Stimulated activated effector memory CD8-positive, alpha-beta T cell treated with anti-CD3 and anti-CD28 coated beads, Interleukin-12 subunit alpha, Interleukin-12 subunit beta, amount 100 ng/mL, for 72 hours (primary cell): Measurements from ENCODE around the gene BAZ1B.
"Not testable (repeated sequence)": the region's sequence is repeated elsewhere in the genome, so short reads cannot be mapped to it uniquely, and the experiment has no call there.

Experiments used
- ATAC-seq: fragments of 150-1000 bp; cut with Tn5 transposase; 2 replicates; pipeline ENCODE4 v1.10.0; 2021
- DNase-seq, 2 donors: peaks; one replicate each; pipeline ENCODE4 v3.0.0; 2021 to 2022; ENCODE audit warnings: low spot score in 2 of 2
- H3K27ac Mint-ChIP-seq: one replicate; pipeline ENCODE4 v1.8.0; 2022; ENCODE audit warnings: mild to moderate bottlenecking, mixed read lengths
- H3K36me3 Mint-ChIP-seq: one replicate; pipeline ENCODE4 v1.8.0; 2022; ENCODE audit warnings: mild to moderate bottlenecking, mixed read lengths
- H3K4me1 Mint-ChIP-seq: one replicate; pipeline ENCODE4 v1.8.0; 2022; ENCODE audit warnings: mixed read lengths
- H3K4me3 Mint-ChIP-seq: one replicate; pipeline ENCODE4 v1.8.0; 2022; ENCODE audit warnings: mild to moderate bottlenecking, mixed read lengths
- H3K9me3 Mint-ChIP-seq: one replicate; pipeline ENCODE4 v1.8.0; 2022; ENCODE audit warnings: mixed read lengths

BAZ1B gene

GRCh38 chr7:73487486-73487885 lies 34.6 kb downstream of the BAZ1B start:
- DNase-seq (no peak), ATAC-seq (no peak)
- Mint-ChIP-seq H3K4me1 (peaks cover 10% of the 10 kb centered on the region), H3K9me3 (no peaks in the 10 kb centered on the region), H3K27ac (peak overlapping the region; percentile 80), H3K4me3 (no peak overlapping the region), H3K36me3 (peaks cover 100% of the 10 kb centered on the region)

DNA sequence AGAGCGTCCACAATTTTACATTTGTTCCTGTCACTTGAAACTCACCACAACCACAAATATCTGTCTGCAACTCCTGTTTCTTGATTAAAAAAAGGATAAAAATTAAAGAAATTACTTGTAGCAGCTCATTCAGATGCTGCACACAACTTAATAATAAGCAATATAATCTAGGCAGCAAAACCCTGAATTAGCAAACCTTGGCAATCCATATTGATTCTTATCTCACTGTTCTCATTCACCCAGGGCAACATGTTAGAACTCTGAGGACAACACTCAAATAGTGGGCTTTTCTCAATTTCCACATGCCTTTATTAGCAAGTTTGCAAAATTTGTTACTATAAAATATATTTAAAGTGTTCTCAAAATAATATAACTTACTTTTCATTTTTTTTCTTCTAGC lies 38.9 kb downstream of the BAZ1B start:
- Mint-ChIP-seq H3K27ac (peak overlapping the region; percentile 69), H3K4me3 (no peak overlapping the region), H3K4me1 (peaks cover 27% of the 10 kb centered on the region), H3K36me3 (peaks cover 99% of the 10 kb centered on the region), H3K9me3 (no peaks in the 10 kb centered on the region)
- DNase-seq (no peak), ATAC-seq (no peak)

GRCh38 chr7:73482746-73483145 lies 39.3 kb downstream of the BAZ1B start:
- ATAC-seq (no peak), DNase-seq (no peak)
- Mint-ChIP-seq H3K27ac (no peak overlapping the region), H3K36me3 (peaks cover 99% of the 10 kb centered on the region), H3K4me3 (no peak overlapping the region), H3K4me1 (peaks cover 29% of the 10 kb centered on the region), H3K9me3 (no peaks in the 10 kb centered on the region)

- not testable (repeated sequence) for H3K27ac Mint-ChIP-seq, DNase-seq, ATAC-seq, H3K4me3 Mint-ChIP-seq, H3K9me3 Mint-ChIP-seq
- peaks cover 99% of the 10 kb centered on the region for H3K36me3 Mint-ChIP-seq
- peaks cover 38% of the 10 kb centered on the region for H3K4me1 Mint-ChIP-seq
These were observed 40.6 kb downstream of the BAZ1B start for GRCh38 chr7:73481521-73481920.

GRCh38 chr7:73478549-73478948 lies 43.5 kb downstream of the BAZ1B start:
- H3K4me1 Mint-ChIP-seq = peaks cover 42% of the 10 kb centered on the region
- ATAC-seq (no peak), DNase-seq (no peak)

GRCh38 chr7:73477376-73477775 lies 44.7 kb downstream of the BAZ1B start:
- Mint-ChIP-seq H3K4me3 (no peak overlapping the region), H3K27ac (peak overlapping the region; percentile 30), H3K4me1 (peaks cover 40% of the 10 kb centered on the region), H3K9me3 (no peaks in the 10 kb centered on the region), H3K36me3 (peaks cover 99% of the 10 kb centered on the region)
- ATAC-seq (no peak), DNase-seq (no peak)

More at GRCh38 chr7:73478549-73478948, 43.5 kb downstream of the BAZ1B start:
- H3K9me3 Mint-ChIP-seq = no peaks in the 10 kb centered on the region
- H3K27ac Mint-ChIP-seq = peak overlapping the region; percentile 30
- H3K4me3 Mint-ChIP-seq = no peak overlapping the region
- H3K36me3 Mint-ChIP-seq = peaks cover 99% of the 10 kb centered on the region

- peaks cover 7% of the 10 kb centered on the region for H3K4me1 Mint-ChIP-seq
- peaks cover 100% of the 10 kb centered on the region for H3K36me3 Mint-ChIP-seq
- H3K27ac Mint-ChIP-seq = no peak overlapping the region
- no peak overlapping the region for H3K4me3 Mint-ChIP-seq
- H3K9me3 Mint-ChIP-seq = no peaks in the 10 kb centered on the region
- DNase-seq = no peak
- no peak for ATAC-seq
These were observed 51.9 kb downstream of the BAZ1B start for GRCh38 chr7:73470208-73470607.

- not testable (repeated sequence) for H3K4me1 Mint-ChIP-seq, H3K9me3 Mint-ChIP-seq, DNase-seq, ATAC-seq, H3K4me3 Mint-ChIP-seq
- H3K36me3 Mint-ChIP-seq = peaks cover 100% of the 10 kb centered on the region
- H3K27ac Mint-ChIP-seq = peak overlapping the region; percentile 19
These were observed 55.0 kb downstream of the BAZ1B start for GRCh38 chr7:73467046-73467445.

DNA sequence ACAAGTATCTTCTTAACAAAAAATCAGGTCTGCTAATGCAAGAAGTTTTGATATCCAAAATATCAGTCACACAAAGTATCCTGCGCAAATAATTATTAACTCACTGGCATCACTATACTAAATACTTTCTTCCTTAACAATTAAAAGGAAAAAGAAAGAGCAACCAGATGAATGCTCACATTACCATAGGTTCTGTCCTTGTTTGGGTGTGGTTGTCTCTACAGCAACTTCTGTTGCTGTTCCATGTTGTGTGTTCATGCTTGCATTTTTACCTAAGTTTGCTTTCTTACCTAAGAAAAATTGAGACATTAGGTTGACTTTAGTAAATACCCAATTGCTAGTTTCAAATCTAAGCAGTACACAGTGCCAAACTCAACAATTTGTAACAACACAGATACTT lies 56.0 kb downstream of the BAZ1B start:
- no peak for DNase-seq
- Mint-ChIP-seq H3K4me3 (no peak overlapping the region), H3K27ac (no peak overlapping the region), H3K4me1 (no peaks in the 10 kb centered on the region), H3K36me3 (peaks cover 100% of the 10 kb centered on the region), H3K9me3 (no peaks in the 10 kb centered on the region)
- ATAC-seq = no peak

DNA sequence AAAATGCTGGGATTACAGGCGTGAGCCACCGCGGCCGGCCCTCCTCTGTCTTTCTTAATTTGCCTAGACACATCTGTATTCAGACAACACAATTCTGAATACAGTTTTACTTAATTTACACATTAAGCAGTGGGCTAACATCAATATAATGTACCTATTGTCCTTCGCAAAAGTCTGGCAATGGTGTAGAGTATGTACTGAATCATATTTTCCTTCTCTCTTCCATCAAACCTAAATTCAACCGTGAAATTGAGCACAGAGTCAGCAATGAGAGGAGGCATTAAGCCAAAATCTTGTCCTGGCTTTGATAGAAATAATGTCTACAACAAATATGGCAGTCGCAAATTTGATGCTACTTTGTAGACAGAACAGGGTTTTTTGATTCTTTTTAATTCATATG lies 58.1 kb downstream of the BAZ1B start:
- no peaks in the 10 kb centered on the region for H3K4me1 Mint-ChIP-seq
- no peak overlapping the region for H3K4me3 Mint-ChIP-seq
- no peak for ATAC-seq
- H3K36me3 Mint-ChIP-seq = peaks cover 100% of the 10 kb centered on the region
- no peaks in the 10 kb centered on the region for H3K9me3 Mint-ChIP-seq
- H3K27ac Mint-ChIP-seq = no peak overlapping the region
- DNase-seq = no peak

GRCh38 chr7:73463260-73463659 lies 58.8 kb downstream of the BAZ1B start:
- H3K4me3 Mint-ChIP-seq = no peak overlapping the region
- ATAC-seq = no peak
- no peaks in the 10 kb centered on the region for H3K4me1 Mint-ChIP-seq
- no peak for DNase-seq
- H3K36me3 Mint-ChIP-seq = peaks cover 100% of the 10 kb centered on the region
- H3K27ac Mint-ChIP-seq = no peak overlapping the region
- no peaks in the 10 kb centered on the region for H3K9me3 Mint-ChIP-seq

GRCh38 chr7:73461782-73462285 lies 60.3 kb downstream of the BAZ1B start:
- no peaks in the 10 kb centered on the region for H3K4me1 Mint-ChIP-seq
- no peaks in the 10 kb centered on the region for H3K9me3 Mint-ChIP-seq
- ATAC-seq (no peak), DNase-seq (no peak)
- no peak overlapping the region for H3K4me3 Mint-ChIP-seq
- H3K27ac Mint-ChIP-seq = no peak overlapping the region
- H3K36me3 Mint-ChIP-seq = peaks cover 100% of the 10 kb centered on the region

DNA sequence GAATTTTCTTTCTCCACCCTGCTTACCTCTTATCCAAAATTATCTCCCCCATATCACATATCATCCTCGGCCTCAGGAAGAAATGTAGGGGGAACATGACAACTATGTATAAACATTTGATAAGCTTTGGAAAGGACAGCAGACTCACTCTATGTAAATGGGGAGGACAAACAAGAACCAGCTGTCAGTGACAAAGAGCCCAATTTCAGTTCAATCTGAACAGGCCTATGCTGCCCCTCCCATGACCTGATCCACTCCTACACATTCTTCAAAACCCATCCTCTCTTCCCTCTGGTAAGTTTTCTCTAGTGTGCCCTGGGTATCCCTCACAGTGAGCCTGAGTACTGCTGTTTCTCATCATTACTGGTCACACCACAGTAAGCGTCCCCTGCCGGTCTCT lies 67.7 kb downstream of the BAZ1B start:
- H3K27ac Mint-ChIP-seq = peak overlapping the region; percentile 80
- H3K9me3 Mint-ChIP-seq = no peaks in the 10 kb centered on the region
- peaks cover 95% of the 10 kb centered on the region for H3K36me3 Mint-ChIP-seq

DNA sequence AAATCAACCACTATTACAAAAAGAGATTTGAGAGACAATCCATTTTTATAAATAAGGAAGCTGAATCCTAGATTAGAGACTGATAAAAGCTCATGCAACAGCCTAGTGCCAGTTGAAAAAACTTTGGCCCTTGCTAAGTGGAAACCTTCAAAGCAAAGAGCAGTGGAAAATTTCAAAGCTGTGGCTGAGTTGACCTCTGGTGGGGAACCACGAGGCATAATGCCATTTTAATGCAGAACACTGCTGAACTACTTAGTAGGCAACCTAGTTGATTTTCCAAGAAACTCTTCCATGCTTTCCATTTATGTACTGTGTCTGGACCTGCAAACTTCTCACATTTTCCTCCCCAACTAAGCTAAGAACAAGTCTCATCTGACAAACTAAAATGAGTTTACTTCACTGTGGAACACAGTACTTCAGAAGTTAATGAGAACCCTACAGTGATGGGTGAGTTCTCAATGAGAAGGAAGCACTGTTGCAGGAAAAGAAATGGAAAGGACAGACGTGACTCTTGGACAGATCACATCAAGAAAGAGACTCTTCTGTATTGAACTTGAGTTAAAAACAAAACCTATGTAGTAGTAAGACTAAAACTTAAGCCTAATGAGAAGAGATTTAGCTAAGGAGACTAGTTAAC lies 69.0 kb downstream of the BAZ1B start:
- H3K4me1 Mint-ChIP-seq = peaks cover 9% of the 10 kb centered on the region
- H3K9me3 Mint-ChIP-seq = no peaks in the 10 kb centered on the region
- H3K36me3 Mint-ChIP-seq = peaks cover 95% of the 10 kb centered on the region
- DNase-seq (no peak), ATAC-seq (no peak)
- no peak overlapping the region for H3K4me3 Mint-ChIP-seq
- H3K27ac Mint-ChIP-seq = peak overlapping the region; percentile 65

More for the DNA sequence above, 67.7 kb downstream of the BAZ1B start:
- peaks cover 9% of the 10 kb centered on the region for H3K4me1 Mint-ChIP-seq
- ATAC-seq (no peak), DNase-seq (no peak)
- no peak overlapping the region for H3K4me3 Mint-ChIP-seq

- Mint-ChIP-seq H3K9me3 (no peaks in the 10 kb centered on the region), H3K4me1 (peaks cover 9% of the 10 kb centered on the region), H3K27ac (no peak overlapping the region), H3K4me3 (no peak overlapping the region), H3K36me3 (peaks cover 95% of the 10 kb centered on the region)
- peak; percentile 58 for ATAC-seq
- DNase-seq = no peak
These were observed 70.2 kb downstream of the BAZ1B start for GRCh38 chr7:73451780-73452398.

- no peak overlapping the region for H3K4me3 Mint-ChIP-seq
- H3K4me1 Mint-ChIP-seq = peaks cover 9% of the 10 kb centered on the region
- H3K9me3 Mint-ChIP-seq = no peaks in the 10 kb centered on the region
- ATAC-seq (no peak), DNase-seq (no peak)
- H3K36me3 Mint-ChIP-seq = peaks cover 95% of the 10 kb centered on the region
- no peak overlapping the region for H3K27ac Mint-ChIP-seq
These were observed 72.7 kb downstream of the BAZ1B start for GRCh38 chr7:73449422-73449821.
